ENCODE measurements around the gene PKIB. TPM values are rescaled to one million over a fixed set of nuclear protein-coding genes. Genes with fewer than 3 reads are reported as not detected.

The PKIB gene
- total RNA-seq, 4 donors from 2014 or later, result 1.1 to 9.8 (median 4.5) TPM

GRCh38 chr6:122657601-122658000 lies 47.4 kb downstream of the PKIB start:
- ATAC-seq (ENCODE audit: low FRiP score) (no peak), DNase-seq (ENCODE audit: low spot score) (no peak)
- TF ChIP-seq CTCF (IDR thresholded peaks at IDR 0.05), result no peak

DNA sequence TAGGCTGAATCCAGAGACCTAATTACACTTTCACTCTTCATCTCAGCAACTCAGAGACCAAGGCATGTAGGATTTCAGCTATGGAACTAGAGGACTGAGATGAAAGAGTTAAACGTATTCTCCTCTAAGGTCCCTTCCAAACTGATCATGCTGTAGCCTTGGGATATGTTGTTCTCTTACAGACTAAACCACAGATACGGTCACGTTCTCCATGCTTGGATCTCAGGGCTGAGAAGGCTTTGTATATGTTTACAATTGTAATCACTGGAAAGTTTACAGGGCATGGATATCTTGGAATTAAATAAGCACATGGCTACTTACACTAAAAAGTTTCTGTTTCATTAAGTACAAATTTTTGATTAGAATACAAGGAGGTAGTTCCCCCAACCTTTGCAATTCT lies 50.1 kb downstream of the PKIB start:
- DNase-seq (ENCODE audit: low spot score) (no peak), ATAC-seq (ENCODE audit: low FRiP score) (no peak)
- no peak for TF ChIP-seq CTCF (IDR thresholded peaks at IDR 0.05)

DNA sequence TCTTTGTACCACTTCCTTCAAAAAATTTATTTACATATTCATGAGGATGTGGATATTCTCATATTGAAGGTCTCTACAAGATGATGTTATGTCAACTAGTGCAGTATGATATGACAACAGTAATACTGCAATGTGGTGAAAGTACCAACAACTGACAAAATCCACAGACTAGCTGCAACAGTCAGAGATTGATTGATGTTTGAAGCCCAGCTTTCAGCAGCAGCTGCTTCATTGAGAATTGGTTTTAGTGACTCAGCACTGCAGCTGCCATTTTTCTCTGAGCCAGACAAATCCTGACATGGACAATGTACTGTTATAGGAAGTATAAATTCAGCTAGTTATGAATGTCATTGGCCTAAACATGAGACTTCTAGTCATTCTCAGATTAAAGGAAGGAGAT lies 53.8 kb downstream of the PKIB start:
- no peak for TF ChIP-seq CTCF (IDR thresholded peaks at IDR 0.05)
- DNase-seq (ENCODE audit: low spot score), result no peak
- ATAC-seq (ENCODE audit: low FRiP score), result no peak

GRCh38 chr6:122665929-122666328 lies 55.7 kb downstream of the PKIB start:
- DNase-seq (ENCODE audit: low spot score), result no peak
- no peak for TF ChIP-seq CTCF (IDR thresholded peaks at IDR 0.05)
- ATAC-seq (ENCODE audit: low FRiP score), result no peak

GRCh38 chr6:122666418-122666817 lies 56.2 kb downstream of the PKIB start:
- ATAC-seq (ENCODE audit: low FRiP score), result no peak
- no peak for TF ChIP-seq CTCF (IDR thresholded peaks at IDR 0.05)
- DNase-seq (ENCODE audit: low spot score), result no peak

DNA sequence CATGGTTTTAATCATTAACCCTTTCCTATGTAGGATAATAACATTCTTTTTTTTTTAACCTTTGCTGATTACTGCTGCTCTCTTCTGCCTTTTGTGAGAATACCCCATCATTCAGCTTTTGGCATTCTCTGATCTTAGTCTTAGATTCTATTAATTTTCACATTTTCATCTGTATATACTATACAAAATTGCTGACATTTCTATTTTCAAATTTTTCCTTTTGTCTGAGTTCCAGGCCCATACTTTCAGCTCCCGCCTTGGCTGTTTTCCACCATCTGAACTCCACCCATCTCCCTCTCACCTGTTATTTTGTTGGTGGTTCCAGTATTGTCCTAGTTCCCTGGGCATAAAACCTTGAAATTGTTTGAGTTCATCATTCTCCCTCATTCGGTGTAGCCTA lies 59.2 kb downstream of the PKIB start:
- no peak for DNase-seq (ENCODE audit: low spot score)
- TF ChIP-seq CTCF (IDR thresholded peaks at IDR 0.05), result no peak
- no peak for ATAC-seq (ENCODE audit: low FRiP score)

- DNase-seq (ENCODE audit: low spot score) (no peak), ATAC-seq (ENCODE audit: low FRiP score) (no peak)
- TF ChIP-seq CTCF (IDR thresholded peaks at IDR 0.05), result no peak
These were observed 59.7 kb downstream of the PKIB start for GRCh38 chr6:122669868-122670267.
